ENCODE results near the gene AIG1.
"Not testable (repeated sequence)": the region's sequence is repeated elsewhere in the genome, so short reads cannot be mapped to it uniquely, and the experiment has no call there.

DNA sequence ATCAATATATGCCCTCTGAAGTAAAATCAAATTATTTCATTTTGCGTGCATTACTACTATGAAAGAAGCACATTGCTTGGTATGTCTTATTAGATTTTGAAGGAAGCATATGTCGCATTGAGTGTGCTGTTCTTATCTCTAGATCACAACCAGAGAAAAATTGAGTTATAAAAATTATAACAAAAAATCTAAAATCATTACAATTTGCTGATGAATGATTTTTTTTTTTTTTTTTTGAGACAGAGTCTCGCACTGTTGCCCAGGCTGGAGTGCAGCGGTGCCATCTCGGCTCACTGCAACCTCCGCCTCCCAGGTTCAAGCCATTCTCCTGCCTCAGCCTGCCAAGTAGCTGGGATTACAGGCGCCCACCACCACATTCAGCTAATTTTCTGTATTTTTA is 284.8 kb downstream of the AIG1 start:
- TF ChIP-seq, protein P1, sequence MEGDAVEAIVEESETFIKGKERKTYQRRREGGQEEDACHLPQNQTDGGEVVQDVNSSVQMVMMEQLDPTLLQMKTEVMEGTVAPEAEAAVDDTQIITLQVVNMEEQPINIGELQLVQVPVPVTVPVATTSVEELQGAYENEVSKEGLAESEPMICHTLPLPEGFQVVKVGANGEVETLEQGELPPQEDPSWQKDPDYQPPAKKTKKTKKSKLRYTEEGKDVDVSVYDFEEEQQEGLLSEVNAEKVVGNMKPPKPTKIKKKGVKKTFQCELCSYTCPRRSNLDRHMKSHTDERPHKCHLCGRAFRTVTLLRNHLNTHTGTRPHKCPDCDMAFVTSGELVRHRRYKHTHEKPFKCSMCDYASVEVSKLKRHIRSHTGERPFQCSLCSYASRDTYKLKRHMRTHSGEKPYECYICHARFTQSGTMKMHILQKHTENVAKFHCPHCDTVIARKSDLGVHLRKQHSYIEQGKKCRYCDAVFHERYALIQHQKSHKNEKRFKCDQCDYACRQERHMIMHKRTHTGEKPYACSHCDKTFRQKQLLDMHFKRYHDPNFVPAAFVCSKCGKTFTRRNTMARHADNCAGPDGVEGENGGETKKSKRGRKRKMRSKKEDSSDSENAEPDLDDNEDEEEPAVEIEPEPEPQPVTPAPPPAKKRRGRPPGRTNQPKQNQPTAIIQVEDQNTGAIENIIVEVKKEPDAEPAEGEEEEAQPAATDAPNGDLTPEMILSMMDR (IDR thresholded peaks at IDR 0.05; ENCODE audit: insufficient read depth, low read depth, low read length): not testable (repeated sequence)
- TF ChIP-seq EZH2 (IDR thresholded peaks at IDR 0.05; ENCODE audit: insufficient read depth, low read length): not testable (repeated sequence)
